ENCODE measurements around the gene TLDC2.
"Not testable (repeated sequence)": the region's sequence is repeated elsewhere in the genome, so short reads cannot be mapped to it uniquely, and the experiment has no call there.

The TLDC2 gene

DNA sequence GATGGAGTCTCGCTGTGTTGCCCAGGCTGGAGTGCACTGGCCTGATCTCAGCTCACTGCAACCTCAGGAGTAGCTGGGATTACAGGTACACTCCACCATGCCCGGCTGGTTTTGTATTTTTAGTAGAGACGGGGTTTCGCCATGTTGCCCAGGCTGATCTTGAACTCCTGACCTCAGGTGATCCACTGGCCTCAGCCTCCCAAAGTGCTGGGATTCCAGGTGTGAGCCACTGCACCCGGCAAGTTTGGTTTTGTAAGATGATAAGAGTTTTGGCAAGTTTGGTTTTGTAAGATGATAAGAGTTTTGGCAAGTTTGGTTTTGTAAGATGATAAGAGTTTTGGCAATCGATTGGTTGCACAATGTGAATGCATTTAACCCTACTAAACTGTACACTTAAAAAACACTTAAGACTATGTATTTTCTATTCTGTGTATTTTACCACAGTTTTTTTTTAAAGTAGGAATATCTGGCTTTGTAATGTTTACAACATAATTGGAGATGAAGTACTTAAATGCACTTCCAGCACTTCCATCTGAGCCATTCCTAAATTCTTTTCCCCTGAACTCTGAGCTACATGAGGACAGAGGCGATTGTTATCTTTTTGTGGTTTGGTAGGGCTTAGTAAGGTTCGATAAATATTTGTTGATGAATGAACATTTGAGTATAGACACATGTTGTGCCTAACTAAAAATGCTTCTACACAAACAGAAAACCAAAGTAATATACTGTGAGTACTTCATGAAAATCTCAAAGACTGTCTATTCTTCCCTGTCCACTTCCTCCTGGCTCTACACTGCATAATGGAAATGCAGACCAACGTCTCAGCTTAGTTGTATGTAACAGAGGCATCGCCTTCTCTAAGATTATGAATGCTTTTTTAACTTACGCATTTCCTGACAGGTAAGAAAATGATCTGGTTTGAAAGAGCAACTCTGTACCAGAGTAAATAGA is 56.8 kb downstream of the TLDC2 start:
- Histone ChIP-seq H3K4me1 (ENCODE audit: control insufficient read depth, insufficient read depth, low read depth, low read length) (no peaks in the 10 kb centered on the region), H3K9ac (ENCODE audit: low read length) (no peak overlapping the region), H3K4me2 (ENCODE audit: low read length, poor library complexity, severe bottlenecking) (no peak overlapping the region), H3K4me3 (ENCODE audit: insufficient read depth in 1 of 2, low read depth in 1 of 2, low read length in 2 of 2) (no peak overlapping the region), H3K23ac (ENCODE audit: low read length in 2 of 2) (no peak overlapping the region), H4K8ac (ENCODE audit: low read length) (no peak overlapping the region), H3K36me3 (ENCODE audit: control insufficient read depth in 1 of 2, insufficient read depth in 2 of 2, low read depth in 1 of 2, low read length in 2 of 2) (peaks cover 2 to 42% of the 10 kb centered on the region in 2 experiments), H3K27ac (ENCODE audit: low read length, poor library complexity, severe bottlenecking) (no peak overlapping the region), H2BK12ac (ENCODE audit: low read length in 2 of 2) (no peak overlapping the region), H2AFZ (ENCODE audit: low read depth, low read length) (no peak overlapping the region), H3K14ac (ENCODE audit: low read length in 2 of 2) (no peak overlapping the region), H2AK5ac (ENCODE audit: low read length, severe bottlenecking) (no peak overlapping the region), H2BK15ac (ENCODE audit: low read depth, poor library complexity, severe bottlenecking) (no peak overlapping the region), H3K18ac (ENCODE audit: low read depth in 1 of 2, low read length in 2 of 2) (no peak overlapping the region), H3K27me3 (ENCODE audit: control insufficient read depth in 1 of 2, insufficient read depth in 1 of 2, low read length in 2 of 2) (no peaks in the 10 kb centered on the region), H3K9me3 (ENCODE audit: control insufficient read depth, low read length) (no peaks in the 10 kb centered on the region), H3K79me1 (replicated peaks; ENCODE audit: low read length, poor library complexity, severe bottlenecking) (peaks cover 1% of the 10 kb centered on the region), H3K4ac (ENCODE audit: low read depth in 1 of 2, low read length in 2 of 2) (no peak overlapping the region), H2BK120ac (ENCODE audit: low read depth, low read length) (no peak overlapping the region), H4K91ac (ENCODE audit: low read length) (no peak overlapping the region), H2BK5ac (ENCODE audit: low read depth, low read length, poor library complexity, severe bottlenecking) (no peak overlapping the region)
- peak; percentile 81 for DNase-seq
- WGBS = 85% methylated on average over 7 of the region's 11 CpGs

DNA sequence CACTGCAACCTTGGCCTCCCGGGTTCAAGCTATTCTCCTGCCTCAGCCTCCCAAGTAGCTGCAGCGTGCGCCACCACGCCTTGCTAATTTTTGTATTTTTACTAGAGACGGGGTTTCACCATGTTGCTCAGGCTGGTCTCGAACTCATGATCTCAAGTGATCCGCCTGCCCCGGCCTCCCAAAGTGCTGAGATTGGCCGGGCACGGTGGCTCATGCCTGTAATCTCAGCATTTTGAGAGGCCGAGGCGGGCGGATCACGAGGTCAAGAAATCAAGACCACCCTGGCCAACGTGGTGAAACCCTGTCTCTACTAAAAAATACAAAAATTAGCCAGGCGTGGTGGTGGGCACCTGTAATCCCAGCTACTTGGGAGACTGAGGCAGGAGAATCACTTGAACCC is 57.6 kb downstream of the TLDC2 start:
- H2BK12ac ChIP-seq (ENCODE audit: low read length in 2 of 2); H3K14ac ChIP-seq (ENCODE audit: low read length in 2 of 2); H4K8ac ChIP-seq (ENCODE audit: low read length); H3K23ac ChIP-seq (ENCODE audit: low read length in 2 of 2); H2BK120ac ChIP-seq (ENCODE audit: low read depth, low read length); H3K79me1 ChIP-seq (replicated peaks; ENCODE audit: low read length, poor library complexity, severe bottlenecking); H3K27ac ChIP-seq (ENCODE audit: low read length, poor library complexity, severe bottlenecking); H3K4me2 ChIP-seq (ENCODE audit: low read length, poor library complexity, severe bottlenecking); H2BK15ac ChIP-seq (ENCODE audit: low read depth, poor library complexity, severe bottlenecking); H3K9me3 ChIP-seq (ENCODE audit: control insufficient read depth, low read length); H3K18ac ChIP-seq (ENCODE audit: low read depth in 1 of 2, low read length in 2 of 2); DNase-seq; H3K9ac ChIP-seq (ENCODE audit: low read length); H3K4me1 ChIP-seq (ENCODE audit: control insufficient read depth, insufficient read depth, low read depth, low read length); H3K4me3 ChIP-seq (ENCODE audit: insufficient read depth in 1 of 2, low read depth in 1 of 2, low read length in 2 of 2); H3K4ac ChIP-seq (ENCODE audit: low read depth in 1 of 2, low read length in 2 of 2); H2BK5ac ChIP-seq (ENCODE audit: low read depth, low read length, poor library complexity, severe bottlenecking); H3K27me3 ChIP-seq (ENCODE audit: control insufficient read depth in 1 of 2, insufficient read depth in 1 of 2, low read length in 2 of 2); H2AFZ ChIP-seq (ENCODE audit: low read depth, low read length); H4K91ac ChIP-seq (ENCODE audit: low read length); H2AK5ac ChIP-seq (ENCODE audit: low read length, severe bottlenecking): not testable (repeated sequence)
- peaks cover 0 to 44% of the 10 kb centered on the region in 2 experiments for H3K36me3 ChIP-seq (ENCODE audit: control insufficient read depth in 1 of 2, insufficient read depth in 2 of 2, low read depth in 1 of 2, low read length in 2 of 2)
- 98% methylated on average over 12 of the region's 16 CpGs for WGBS

DNA sequence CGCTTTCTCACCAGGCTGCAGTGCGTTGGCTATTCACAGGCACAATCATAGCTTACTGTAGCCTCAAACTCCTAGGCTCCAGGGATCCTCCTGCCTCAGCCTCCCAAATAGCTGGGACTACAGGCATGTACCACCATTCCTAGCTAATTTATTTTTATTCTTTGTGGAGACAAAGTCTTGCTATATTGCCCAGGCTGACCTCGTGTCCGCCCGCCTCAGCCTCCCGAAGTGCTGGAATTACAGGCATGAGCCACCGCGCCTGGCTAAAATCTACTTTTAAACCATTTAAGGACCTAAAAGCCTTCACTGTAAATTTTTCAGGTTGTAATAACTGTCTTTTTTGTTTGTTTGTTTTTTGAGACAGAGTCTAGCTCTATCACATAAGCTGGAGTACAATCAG is 60.4 kb downstream of the TLDC2 start:
- Histone ChIP-seq H4K8ac (ENCODE audit: low read length) (no peak overlapping the region), H2BK15ac (ENCODE audit: low read depth, poor library complexity, severe bottlenecking) (no peak overlapping the region), H2BK12ac (ENCODE audit: low read length in 2 of 2) (no peak overlapping the region), H3K4me1 (ENCODE audit: control insufficient read depth, insufficient read depth, low read depth, low read length) (no peaks in the 10 kb centered on the region), H3K27ac (ENCODE audit: low read length, poor library complexity, severe bottlenecking) (no peak overlapping the region), H3K14ac (ENCODE audit: low read length in 2 of 2) (no peak overlapping the region), H3K23ac (ENCODE audit: low read length in 2 of 2) (no peak overlapping the region), H2BK5ac (ENCODE audit: low read depth, low read length, poor library complexity, severe bottlenecking) (no peak overlapping the region), H3K36me3 (ENCODE audit: control insufficient read depth in 1 of 2, insufficient read depth in 2 of 2, low read depth in 1 of 2, low read length in 2 of 2) (peaks cover 0 to 33% of the 10 kb centered on the region in 2 experiments), H3K79me1 (replicated peaks; ENCODE audit: low read length, poor library complexity, severe bottlenecking) (peaks cover 1% of the 10 kb centered on the region), H2AFZ (ENCODE audit: low read depth, low read length) (no peak overlapping the region), H3K18ac (ENCODE audit: low read depth in 1 of 2, low read length in 2 of 2) (no peak overlapping the region), H4K91ac (ENCODE audit: low read length) (no peak overlapping the region), H3K4me3 (ENCODE audit: insufficient read depth in 1 of 2, low read depth in 1 of 2, low read length in 2 of 2) (no peak overlapping the region), H2AK5ac (ENCODE audit: low read length, severe bottlenecking) (no peak overlapping the region), H3K9me3 (ENCODE audit: control insufficient read depth, low read length) (no peaks in the 10 kb centered on the region), H3K9ac (ENCODE audit: low read length) (no peak overlapping the region), H3K4me2 (ENCODE audit: low read length, poor library complexity, severe bottlenecking) (no peak overlapping the region), H2BK120ac (ENCODE audit: low read depth, low read length) (no peak overlapping the region), H3K4ac (ENCODE audit: low read depth in 1 of 2, low read length in 2 of 2) (no peak overlapping the region), H3K27me3 (ENCODE audit: control insufficient read depth in 1 of 2, insufficient read depth in 1 of 2, low read length in 2 of 2) (no peaks in the 10 kb centered on the region)
- WGBS = 96% methylated on average over 6 of the region's 8 CpGs
- DNase-seq = no peak

DNA sequence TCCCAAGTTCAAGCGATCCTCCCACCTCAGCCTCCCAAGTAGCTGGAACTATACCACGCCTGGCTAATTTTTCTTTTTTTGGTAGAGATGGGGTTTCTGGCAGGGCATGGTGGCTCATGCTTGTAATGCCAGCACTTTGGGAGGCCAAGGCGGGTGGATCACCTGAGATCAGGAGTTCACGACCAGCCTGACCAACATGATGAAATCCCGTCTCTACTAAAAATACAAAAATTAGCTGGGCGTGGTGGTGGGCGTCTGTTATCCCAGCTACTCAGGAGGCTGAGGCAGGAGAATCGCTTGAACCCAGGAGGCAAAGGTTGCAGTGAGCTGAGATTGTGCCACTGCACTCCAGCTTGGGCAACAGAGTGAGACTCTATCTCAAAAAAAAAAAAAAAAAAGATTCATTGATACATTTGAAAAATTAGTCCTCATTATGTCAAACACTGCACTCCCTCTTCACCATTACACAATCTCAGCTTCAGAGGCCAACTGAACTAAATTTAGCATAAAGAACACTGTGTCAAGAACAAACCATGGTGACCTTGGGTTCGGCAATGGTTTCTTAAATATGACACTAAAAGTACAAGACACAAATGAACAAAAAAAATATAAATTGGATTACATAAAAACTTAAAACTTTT is 60.9 kb downstream of the TLDC2 start:
- not testable (repeated sequence) for DNase-seq; H3K27me3 ChIP-seq (ENCODE audit: control insufficient read depth in 1 of 2, insufficient read depth in 1 of 2, low read length in 2 of 2); H2BK120ac ChIP-seq (ENCODE audit: low read depth, low read length); H3K9me3 ChIP-seq (ENCODE audit: control insufficient read depth, low read length); H3K18ac ChIP-seq (ENCODE audit: low read depth in 1 of 2, low read length in 2 of 2); H2BK12ac ChIP-seq (ENCODE audit: low read length in 2 of 2); H4K8ac ChIP-seq (ENCODE audit: low read length); H3K9ac ChIP-seq (ENCODE audit: low read length); H2BK15ac ChIP-seq (ENCODE audit: low read depth, poor library complexity, severe bottlenecking); H3K4me2 ChIP-seq (ENCODE audit: low read length, poor library complexity, severe bottlenecking); H3K4me3 ChIP-seq (ENCODE audit: insufficient read depth in 1 of 2, low read depth in 1 of 2, low read length in 2 of 2); H3K79me1 ChIP-seq (replicated peaks; ENCODE audit: low read length, poor library complexity, severe bottlenecking); H2AFZ ChIP-seq (ENCODE audit: low read depth, low read length); H3K27ac ChIP-seq (ENCODE audit: low read length, poor library complexity, severe bottlenecking); H3K4me1 ChIP-seq (ENCODE audit: control insufficient read depth, insufficient read depth, low read depth, low read length); H3K4ac ChIP-seq (ENCODE audit: low read depth in 1 of 2, low read length in 2 of 2); H3K23ac ChIP-seq (ENCODE audit: low read length in 2 of 2); H3K14ac ChIP-seq (ENCODE audit: low read length in 2 of 2); H2BK5ac ChIP-seq (ENCODE audit: low read depth, low read length, poor library complexity, severe bottlenecking); H4K91ac ChIP-seq (ENCODE audit: low read length); H2AK5ac ChIP-seq (ENCODE audit: low read length, severe bottlenecking)
- WGBS = 100% methylated on average over 2 of the region's 9 CpGs
- H3K36me3 ChIP-seq (ENCODE audit: control insufficient read depth in 1 of 2, insufficient read depth in 2 of 2, low read depth in 1 of 2, low read length in 2 of 2) = peaks cover 0 to 33% of the 10 kb centered on the region in 2 experiments
